ENCODE data around the gene TTLL11. TPM values are rescaled to one million over a fixed set of nuclear protein-coding genes. Genes with fewer than 3 reads are reported as not detected.
A peak's percentile ranks its signal among the peaks of the same experiment; 100 is the strongest.

The TTLL11 gene
- total RNA-seq, 4 donors from 2014 or later, result 3.2 to 11.8 (median 9.0) TPM

GRCh38 chr9:121862371-121863332, 230.5 kb downstream of the TTLL11 start:
- H3K9me3 ChIP-seq, result no peaks in the 10 kb centered on the region
- intact Hi-C loops (cut with DNase I), result loop anchor here (10.0 kb wide), 1 partner anchor 178 kb away; no protein-coding TSS in a partner anchor
- 87 to 90% methylated on average over 16 to 19 of the region's 19 CpGs for WGBS, 2 donors
- no peaks in the 10 kb centered on the region for H3K36me3 ChIP-seq
- TF ChIP-seq POLR2A (IDR thresholded peaks at IDR 0.05), result no peak
- TF ChIP-seq, protein P1, sequence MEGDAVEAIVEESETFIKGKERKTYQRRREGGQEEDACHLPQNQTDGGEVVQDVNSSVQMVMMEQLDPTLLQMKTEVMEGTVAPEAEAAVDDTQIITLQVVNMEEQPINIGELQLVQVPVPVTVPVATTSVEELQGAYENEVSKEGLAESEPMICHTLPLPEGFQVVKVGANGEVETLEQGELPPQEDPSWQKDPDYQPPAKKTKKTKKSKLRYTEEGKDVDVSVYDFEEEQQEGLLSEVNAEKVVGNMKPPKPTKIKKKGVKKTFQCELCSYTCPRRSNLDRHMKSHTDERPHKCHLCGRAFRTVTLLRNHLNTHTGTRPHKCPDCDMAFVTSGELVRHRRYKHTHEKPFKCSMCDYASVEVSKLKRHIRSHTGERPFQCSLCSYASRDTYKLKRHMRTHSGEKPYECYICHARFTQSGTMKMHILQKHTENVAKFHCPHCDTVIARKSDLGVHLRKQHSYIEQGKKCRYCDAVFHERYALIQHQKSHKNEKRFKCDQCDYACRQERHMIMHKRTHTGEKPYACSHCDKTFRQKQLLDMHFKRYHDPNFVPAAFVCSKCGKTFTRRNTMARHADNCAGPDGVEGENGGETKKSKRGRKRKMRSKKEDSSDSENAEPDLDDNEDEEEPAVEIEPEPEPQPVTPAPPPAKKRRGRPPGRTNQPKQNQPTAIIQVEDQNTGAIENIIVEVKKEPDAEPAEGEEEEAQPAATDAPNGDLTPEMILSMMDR (IDR thresholded peaks at IDR 0.05), result no peak
- no peaks in the 10 kb centered on the region for H3K4me1 ChIP-seq
- H3K27ac ChIP-seq, result no peak overlapping the region
- no peaks in the 10 kb centered on the region for H3K27me3 ChIP-seq
- DNase-seq, result no peak
- no peak overlapping the region for H3K4me3 ChIP-seq

DNA sequence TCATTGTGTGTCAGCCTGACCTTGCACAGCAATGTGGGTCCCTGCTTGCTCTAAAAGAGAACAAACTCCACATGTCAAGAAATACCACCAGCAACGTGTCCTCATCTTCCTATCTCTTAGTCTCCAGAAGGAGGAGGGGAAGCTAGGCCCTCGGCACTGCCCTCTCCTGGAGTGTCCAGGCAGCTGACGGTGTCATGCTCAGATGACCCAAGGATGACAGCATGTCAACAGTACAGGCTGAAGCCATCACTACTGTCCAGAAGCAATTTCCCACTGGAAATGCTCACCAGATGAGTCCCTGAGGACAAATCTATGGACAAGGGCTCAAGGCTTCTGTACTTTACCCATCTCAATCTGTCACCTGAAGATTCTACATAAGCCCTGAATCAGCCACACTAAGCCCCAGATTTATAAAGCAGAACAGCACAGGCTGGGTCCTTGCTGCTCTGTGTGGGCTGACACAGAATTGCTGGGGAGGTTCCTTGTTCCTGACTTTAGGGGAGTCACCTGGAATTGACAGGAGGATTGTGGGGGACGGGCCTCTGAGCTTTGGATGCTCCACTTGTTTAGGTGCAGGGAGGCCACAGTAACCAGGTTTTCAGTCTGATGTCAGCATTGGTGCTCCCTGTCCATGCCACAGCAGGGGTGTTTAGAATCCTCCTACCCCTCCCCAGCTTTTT, 231.5 kb downstream of the TTLL11 start:
- no peak for TF ChIP-seq POLR2A (IDR thresholded peaks at IDR 0.05)
- TF ChIP-seq, protein P1 (IDR thresholded peaks at IDR 0.05), result peak in 3 of 6 experiments; percentile 22 to 48 (median 22)
- H3K27me3 ChIP-seq, result no peaks in the 10 kb centered on the region
- no peaks in the 10 kb centered on the region for H3K36me3 ChIP-seq
- H3K27ac ChIP-seq, result peak overlapping the region in 1 of 4 donors; percentile 8
- H3K4me1 ChIP-seq, result no peaks in the 10 kb centered on the region
- H3K9me3 ChIP-seq, result no peaks in the 10 kb centered on the region
- intact Hi-C loops (cut with DNase I), result loop anchor here (10.0 kb wide), 1 partner anchor 177 kb away; no protein-coding TSS in a partner anchor
- no peak overlapping the region for H3K4me3 ChIP-seq
- WGBS, 2 donors, result 77 to 89% methylated on average over 2 to 4 of the region's 4 CpGs
- no peak for DNase-seq

DNA sequence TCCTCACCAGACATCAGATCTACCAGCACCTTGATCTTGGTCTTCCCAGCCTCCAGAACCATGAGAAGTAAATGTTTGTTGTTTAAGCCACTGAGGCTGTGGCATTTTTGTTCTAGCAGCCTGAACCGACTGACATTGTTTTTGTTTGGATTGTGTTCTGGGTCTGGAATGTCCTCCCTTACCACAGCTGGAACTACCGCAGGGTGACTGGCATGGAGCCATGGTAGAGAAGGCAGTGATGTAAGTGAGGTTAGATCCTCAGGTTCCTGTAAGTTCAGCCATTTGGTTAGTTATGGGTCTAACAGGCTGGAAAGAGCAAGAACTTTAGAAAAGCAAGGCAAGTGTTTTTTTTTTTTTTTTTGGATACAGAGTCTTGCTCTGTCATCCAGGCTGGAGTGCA, 232.4 kb downstream of the TTLL11 start:
- H3K9me3 ChIP-seq, result no peaks in the 10 kb centered on the region
- no peak overlapping the region for H3K4me3 ChIP-seq
- WGBS, 2 donors, result 39 to 43% methylated on average over 2 of the region's 2 CpGs
- no peak for DNase-seq
- H3K36me3 ChIP-seq, result no peaks in the 10 kb centered on the region
- H3K4me1 ChIP-seq, result no peaks in the 10 kb centered on the region
- no peak overlapping the region for H3K27ac ChIP-seq
- TF ChIP-seq, protein P1 (IDR thresholded peaks at IDR 0.05), result no peak
- no peak for TF ChIP-seq POLR2A (IDR thresholded peaks at IDR 0.05)
- intact Hi-C loops (cut with DNase I), result loop anchor here (10.0 kb wide), 1 partner anchor 176 kb away; no protein-coding TSS in a partner anchor
- no peaks in the 10 kb centered on the region for H3K27me3 ChIP-seq

DNA sequence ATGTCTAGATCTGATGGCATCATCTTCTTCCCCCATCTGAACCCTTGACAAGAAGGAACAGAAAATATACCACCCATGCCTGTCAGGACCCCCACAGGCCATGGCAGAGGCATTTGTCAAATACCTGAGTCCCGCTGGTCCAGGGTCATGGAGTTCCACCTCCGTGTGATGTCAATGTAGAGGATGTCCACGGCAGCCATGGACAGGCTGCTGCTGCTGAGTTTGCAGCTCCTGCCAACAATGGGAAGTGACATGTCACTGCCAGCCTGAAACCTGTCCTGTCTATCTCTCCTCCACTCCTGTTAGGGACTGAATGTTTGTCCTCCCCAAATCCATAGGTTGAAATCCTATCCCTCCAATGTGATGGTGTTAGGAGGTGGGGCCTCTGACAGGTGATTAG, 232.9 kb downstream of the TTLL11 start:
- Histone ChIP-seq H3K27me3 (no peaks in the 10 kb centered on the region), H3K4me3 (no peak overlapping the region), H3K36me3 (no peaks in the 10 kb centered on the region), H3K27ac (no peak overlapping the region), H3K4me1 (no peaks in the 10 kb centered on the region), H3K9me3 (no peaks in the 10 kb centered on the region)
- DNase-seq, result no peak
- WGBS, 2 donors, result 82 to 88% methylated on average over 3 of the region's 3 CpGs
- TF ChIP-seq, protein P1 (IDR thresholded peaks at IDR 0.05), result no peak
- no peak for TF ChIP-seq POLR2A (IDR thresholded peaks at IDR 0.05)
- intact Hi-C loops (cut with DNase I), result loop anchor here (10.0 kb wide), 1 partner anchor 175 kb away; no protein-coding TSS in a partner anchor
